ENCODE measurements around the gene BBS2.

BBS2 gene

GRCh38 chr16:56436258-56436657, 83.6 kb downstream of the BBS2 start:
- intact Hi-C loops (cut with DNase I; ENCODE audit: low total_unique reads): no loop called here
- Histone ChIP-seq H3K9me3 (no peaks in the 10 kb centered on the region), H3K27ac (no peak overlapping the region), H3K36me3 (peaks cover 29 to 60% (median 44%) of the 10 kb centered on the region in 3 donors), H3K4me1 (peaks cover 0 to 22% (median 3%) of the 10 kb centered on the region in 4 donors), H3K27me3 (no peaks in the 10 kb centered on the region), H3K4me3 (no peak overlapping the region)
- no peak for TF ChIP-seq CTCF (IDR thresholded peaks at IDR 0.05)
- no peak for DNase-seq

All from tibial artery (tissue), 4 donors.